Mucosa of stomach (tissue), 1 donor: ENCODE results near the gene SKAP2.

Source experiments
- H3K27me3 ChIP-seq: one replicate; pipeline ENCODE4 v1.7.0; 2013; ENCODE audit warnings: mild to moderate bottlenecking, low read length; ENCODE audit not compliant: control insufficient read depth, insufficient read depth
- H3K36me3 ChIP-seq: one replicate; pipeline ENCODE4 v1.7.0; 2013; ENCODE audit warnings: low read length; ENCODE audit not compliant: control insufficient read depth, insufficient read depth
- H3K4me1 ChIP-seq: one replicate; pipeline ENCODE4 v1.7.0; 2013; ENCODE audit warnings: mild to moderate bottlenecking, low read length; ENCODE audit not compliant: control insufficient read depth, insufficient read depth
- H3K4me3 ChIP-seq: one replicate; pipeline ENCODE4 v1.7.0; 2013; ENCODE audit warnings: low read length
- H3K9ac ChIP-seq: one replicate; pipeline ENCODE4 v1.7.0; 2013; ENCODE audit warnings: mild to moderate bottlenecking, low read length, moderate library complexity
- H3K9me3 ChIP-seq: one replicate; pipeline ENCODE4 v1.7.0; 2013; ENCODE audit warnings: mild to moderate bottlenecking, low read length, moderate library complexity; ENCODE audit not compliant: control insufficient read depth
- donor health status: Pancreatic carcinoma.

SKAP2 gene

DNA sequence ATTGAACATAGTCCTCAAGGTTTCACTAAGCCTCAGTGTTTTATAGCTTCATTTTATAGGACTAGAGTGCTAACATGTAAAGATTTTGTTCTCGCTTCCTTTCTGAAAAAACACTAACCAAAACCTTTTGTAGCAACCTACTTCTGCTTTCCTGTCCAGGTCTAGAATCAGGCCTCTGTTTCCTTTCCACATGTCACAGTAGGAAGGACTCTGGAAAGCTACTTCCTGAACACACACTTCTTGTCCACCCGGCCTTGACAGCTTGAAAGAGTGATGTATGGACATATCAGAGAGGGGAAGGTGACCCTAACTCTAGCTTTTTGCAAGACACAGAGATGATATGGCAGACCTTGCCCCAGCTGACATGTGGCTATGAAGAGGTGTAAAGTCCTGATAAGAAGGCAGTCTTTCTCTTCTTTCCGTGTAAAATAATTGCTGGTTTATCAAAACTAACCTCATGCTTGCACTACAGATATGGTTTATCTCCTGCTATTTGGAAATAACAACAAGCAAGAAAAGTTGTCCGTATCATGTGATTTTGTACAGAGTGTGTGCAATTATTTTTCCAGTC is 175.4 kb downstream of the SKAP2 start:
- Histone ChIP-seq H3K27me3 (peaks cover 7% of the 10 kb centered on the region), H3K36me3 (no peaks in the 10 kb centered on the region), H3K9ac (no peak overlapping the region), H3K9me3 (no peaks in the 10 kb centered on the region), H3K4me1 (peaks cover 9% of the 10 kb centered on the region), H3K4me3 (no peak overlapping the region)

DNA sequence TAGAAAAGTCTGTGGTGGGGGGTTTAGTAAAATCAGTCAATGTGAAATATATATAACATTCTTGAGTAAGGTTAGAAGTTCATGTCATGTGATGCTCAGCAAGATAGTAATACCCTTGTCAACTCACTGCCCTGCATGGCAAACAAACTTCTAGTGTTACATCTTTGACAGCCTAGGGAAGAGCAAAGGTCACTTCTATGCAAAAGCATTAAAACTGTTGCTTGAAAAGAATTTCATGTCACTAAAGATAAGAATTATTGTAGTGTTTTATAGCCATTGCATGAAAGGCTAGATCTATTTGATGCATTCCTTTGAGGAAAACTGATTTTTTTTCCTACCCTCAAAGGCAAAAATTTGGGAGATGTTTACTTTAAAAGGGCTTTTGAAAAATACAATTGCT is 176.0 kb downstream of the SKAP2 start:
- no peak overlapping the region for H3K4me3 ChIP-seq
- H3K4me1 ChIP-seq, result peaks cover 9% of the 10 kb centered on the region
- H3K27me3 ChIP-seq, result peaks cover 7% of the 10 kb centered on the region
- H3K9me3 ChIP-seq, result no peaks in the 10 kb centered on the region
- no peaks in the 10 kb centered on the region for H3K36me3 ChIP-seq
- H3K9ac ChIP-seq, result no peak overlapping the region

DNA sequence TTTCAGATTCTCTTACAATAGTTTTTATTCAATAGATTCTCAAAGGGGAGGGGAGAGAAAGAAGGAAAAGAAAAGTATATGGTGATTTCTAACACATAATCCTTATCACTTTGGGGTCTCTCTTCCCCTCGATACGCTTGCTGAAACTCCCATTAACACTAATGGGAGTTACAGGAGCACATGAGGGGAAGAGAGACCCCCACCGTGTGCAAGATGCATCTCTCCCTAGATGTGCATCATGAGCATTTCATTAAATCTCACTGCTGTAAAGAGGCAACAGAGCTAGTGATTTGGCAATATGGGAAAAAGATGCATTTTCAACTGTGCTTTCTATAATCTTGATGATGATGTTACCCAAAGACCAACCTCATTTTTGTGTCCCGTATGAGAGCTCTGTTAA is 177.4 kb downstream of the SKAP2 start:
- no peak overlapping the region for H3K4me3 ChIP-seq
- H3K9ac ChIP-seq, result no peak overlapping the region

DNA sequence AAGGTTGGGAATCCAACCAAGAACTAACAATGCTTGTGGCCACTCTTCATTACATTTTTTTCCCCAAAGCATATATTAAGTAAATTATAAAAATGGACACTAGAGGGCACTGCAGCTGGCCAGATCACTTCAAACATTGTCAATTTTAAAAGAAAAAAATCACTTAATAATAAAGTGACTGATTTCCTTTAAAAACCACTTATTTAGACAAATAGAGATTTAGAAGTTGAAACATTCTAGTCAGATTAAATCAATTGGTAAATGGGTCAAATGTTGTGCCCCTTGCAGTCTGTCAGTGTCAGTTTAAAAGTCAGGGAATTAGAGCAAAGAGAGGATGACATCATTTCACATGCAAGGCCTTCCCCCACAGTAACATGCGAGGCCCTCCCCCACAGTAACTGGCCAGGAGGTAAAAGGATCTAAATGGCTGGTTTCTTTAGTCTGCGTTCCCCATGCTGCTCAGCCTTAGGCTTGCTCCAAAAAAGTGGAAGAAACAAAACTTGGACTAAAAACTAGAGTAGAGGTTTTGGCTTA is 177.9 kb downstream of the SKAP2 start:
- peaks cover under 1% of the 10 kb centered on the region for H3K27me3 ChIP-seq
- H3K9ac ChIP-seq, result no peak overlapping the region
- no peak overlapping the region for H3K4me3 ChIP-seq
- H3K4me1 ChIP-seq, result peaks cover 17% of the 10 kb centered on the region
- H3K36me3 ChIP-seq, result no peaks in the 10 kb centered on the region
- no peaks in the 10 kb centered on the region for H3K9me3 ChIP-seq

More for the DNA sequence above, 177.4 kb downstream of the SKAP2 start:
- Histone ChIP-seq H3K27me3 (peaks cover 6% of the 10 kb centered on the region), H3K36me3 (no peaks in the 10 kb centered on the region), H3K9me3 (no peaks in the 10 kb centered on the region), H3K4me1 (peaks cover 17% of the 10 kb centered on the region)

DNA sequence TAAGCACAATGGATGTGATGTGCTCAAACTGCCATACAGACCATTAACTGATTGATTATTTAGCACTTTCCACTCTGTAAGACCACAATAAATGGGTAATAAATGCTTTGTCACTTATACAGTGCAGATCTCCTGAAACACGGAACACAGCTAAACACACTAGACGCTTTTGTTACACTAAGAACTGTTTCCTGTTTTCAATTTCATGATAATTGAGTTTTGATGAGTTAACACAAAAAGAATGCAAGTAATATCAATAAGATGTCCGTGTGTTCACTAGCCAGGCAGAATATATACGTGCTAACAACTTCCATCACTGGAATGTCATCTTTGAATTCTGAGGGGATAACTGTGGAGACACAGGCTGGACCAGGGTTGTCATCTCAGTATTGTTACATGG is 178.8 kb downstream of the SKAP2 start:
- no peaks in the 10 kb centered on the region for H3K27me3 ChIP-seq
- peaks cover 17% of the 10 kb centered on the region for H3K4me1 ChIP-seq
- H3K36me3 ChIP-seq, result no peaks in the 10 kb centered on the region
- no peak overlapping the region for H3K9ac ChIP-seq
- no peaks in the 10 kb centered on the region for H3K9me3 ChIP-seq
- H3K4me3 ChIP-seq, result no peak overlapping the region

DNA sequence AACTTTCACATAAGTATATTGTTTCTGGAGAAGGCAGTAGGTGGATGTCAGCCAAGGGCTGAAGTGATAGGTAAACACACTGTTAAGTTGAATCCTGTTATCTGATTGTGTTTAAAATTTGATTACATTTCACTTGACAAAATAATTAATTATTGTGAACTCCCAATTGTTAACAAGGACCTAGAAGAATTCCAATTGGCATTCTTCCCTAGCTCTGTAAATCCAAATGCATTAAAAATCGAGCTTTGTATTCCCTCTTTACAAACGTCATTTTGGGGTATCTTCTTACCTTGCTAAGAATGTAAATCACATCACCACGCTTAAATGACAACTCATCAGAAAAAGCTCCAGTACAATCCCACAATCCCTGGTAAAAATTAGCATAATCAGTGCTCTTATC is 179.9 kb downstream of the SKAP2 start:
- no peak overlapping the region for H3K9ac ChIP-seq
- H3K4me1 ChIP-seq, result peaks cover 16% of the 10 kb centered on the region

DNA sequence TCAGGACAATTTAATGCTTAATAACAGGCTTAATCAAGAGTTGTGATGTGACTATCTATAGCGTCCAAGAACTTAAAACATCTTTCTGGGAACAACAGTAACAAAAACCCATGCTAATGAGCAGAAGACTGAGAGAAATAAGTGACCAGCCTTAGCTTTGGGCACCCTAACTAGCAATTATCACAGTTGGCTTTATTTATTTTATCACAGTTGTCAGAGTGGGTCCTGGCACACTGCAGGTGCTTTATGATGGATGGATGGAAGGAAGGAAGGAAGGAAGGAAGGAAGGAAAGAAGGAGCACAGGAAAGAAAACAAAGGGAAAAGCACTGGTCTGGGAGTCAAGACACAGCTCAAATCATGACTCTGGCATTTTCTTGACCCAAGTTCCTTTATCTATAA is 181.1 kb downstream of the SKAP2 start:
- Histone ChIP-seq H3K36me3 (no peaks in the 10 kb centered on the region), H3K4me1 (peaks cover 8% of the 10 kb centered on the region), H3K9me3 (no peaks in the 10 kb centered on the region), H3K4me3 (no peak overlapping the region), H3K27me3 (no peaks in the 10 kb centered on the region), H3K9ac (no peak overlapping the region)

More for the DNA sequence above, 179.9 kb downstream of the SKAP2 start:
- Histone ChIP-seq H3K4me3 (no peak overlapping the region), H3K9me3 (no peaks in the 10 kb centered on the region), H3K36me3 (no peaks in the 10 kb centered on the region), H3K27me3 (no peaks in the 10 kb centered on the region)

DNA sequence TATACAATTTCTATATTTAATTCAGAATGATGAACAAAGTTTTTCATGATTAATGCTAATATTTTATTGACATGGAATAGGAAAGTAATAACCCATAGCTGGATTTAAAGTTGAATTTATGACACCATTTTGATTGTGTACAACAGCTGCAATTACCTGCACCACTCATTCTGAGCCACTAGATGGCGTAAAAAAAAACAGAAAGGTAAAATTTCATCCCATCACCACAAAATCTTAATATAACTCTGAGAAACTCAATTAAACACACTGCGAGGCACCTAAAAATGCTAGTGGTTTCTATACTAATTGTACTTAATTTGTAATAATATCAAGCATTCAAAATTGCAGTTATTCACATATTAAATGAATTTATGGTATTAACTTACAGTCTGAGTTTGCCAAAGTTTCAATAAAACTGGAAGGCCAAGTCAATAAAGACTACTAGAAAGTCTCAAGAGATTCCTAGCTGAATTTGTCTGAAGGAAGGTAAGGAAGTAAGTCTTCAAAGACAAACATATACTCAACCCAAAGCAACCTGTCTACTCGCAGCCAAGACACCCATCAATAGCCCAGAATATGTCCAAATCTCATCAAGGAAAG is 182.5 kb downstream of the SKAP2 start:
- H3K4me3 ChIP-seq, result no peak overlapping the region
- H3K9me3 ChIP-seq, result no peaks in the 10 kb centered on the region
- peaks cover 8% of the 10 kb centered on the region for H3K4me1 ChIP-seq
- no peak overlapping the region for H3K9ac ChIP-seq
- no peaks in the 10 kb centered on the region for H3K27me3 ChIP-seq
- H3K36me3 ChIP-seq, result no peaks in the 10 kb centered on the region

DNA sequence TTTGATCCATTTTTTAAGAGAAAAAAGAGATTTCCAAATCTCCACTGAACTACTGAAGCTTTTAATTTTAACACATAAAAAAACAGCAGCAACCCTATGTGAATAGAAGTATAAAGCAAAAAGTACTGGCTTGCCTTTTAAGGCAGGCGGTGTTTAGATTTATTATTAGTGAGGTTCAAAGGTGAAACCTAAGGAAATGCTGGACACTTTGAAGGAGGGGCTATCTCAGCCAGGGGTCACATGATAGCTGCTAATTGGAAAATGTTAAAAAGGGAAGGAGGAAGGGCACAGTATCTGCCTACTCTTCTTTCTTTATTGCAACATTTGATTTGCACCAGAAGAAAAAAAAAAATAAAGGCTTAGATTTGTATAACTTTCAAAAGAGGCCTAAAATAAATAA is 183.8 kb downstream of the SKAP2 start:
- Histone ChIP-seq H3K36me3 (no peaks in the 10 kb centered on the region), H3K4me3 (no peak overlapping the region), H3K27me3 (no peaks in the 10 kb centered on the region), H3K4me1 (peaks cover 8% of the 10 kb centered on the region), H3K9ac (no peak overlapping the region), H3K9me3 (no peaks in the 10 kb centered on the region)

DNA sequence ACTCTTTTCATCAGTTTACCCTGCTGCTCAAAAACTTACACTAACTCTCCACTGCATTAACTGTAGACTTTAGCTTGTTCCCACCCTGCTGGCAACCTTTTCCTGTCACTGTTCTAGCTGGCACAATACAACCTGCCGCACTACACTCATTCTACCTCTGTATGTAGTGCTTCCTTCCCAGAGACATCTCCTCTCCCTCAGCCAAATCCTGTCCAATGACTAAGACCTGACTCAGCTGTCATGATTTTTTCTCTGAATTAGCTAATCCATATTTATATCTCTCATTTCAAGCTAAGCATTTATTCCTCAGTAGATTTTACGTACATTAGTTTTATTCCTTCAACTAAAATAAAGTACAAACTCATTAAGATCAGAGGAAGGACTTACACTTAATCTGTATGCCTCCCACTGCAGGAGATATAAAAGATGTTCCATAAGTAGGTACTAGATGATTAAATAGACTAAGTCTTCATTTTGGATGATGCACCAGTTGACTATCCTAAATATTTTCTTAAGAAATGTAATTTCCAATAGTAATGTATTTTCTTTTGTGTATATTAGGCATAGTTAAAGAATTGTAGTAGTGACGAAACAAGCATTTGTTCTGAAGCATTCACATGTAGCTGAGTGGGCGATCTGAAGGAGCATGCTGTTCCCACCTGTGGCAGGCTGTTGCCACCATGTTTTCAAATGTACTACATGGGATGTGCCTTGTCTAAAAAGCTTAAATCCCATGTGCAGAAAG is 189.1 kb downstream of the SKAP2 start:
- Histone ChIP-seq H3K27me3 (no peaks in the 10 kb centered on the region), H3K9me3 (no peaks in the 10 kb centered on the region), H3K4me1 (no peaks in the 10 kb centered on the region), H3K36me3 (no peaks in the 10 kb centered on the region), H3K9ac (no peak overlapping the region), H3K4me3 (no peak overlapping the region)

DNA sequence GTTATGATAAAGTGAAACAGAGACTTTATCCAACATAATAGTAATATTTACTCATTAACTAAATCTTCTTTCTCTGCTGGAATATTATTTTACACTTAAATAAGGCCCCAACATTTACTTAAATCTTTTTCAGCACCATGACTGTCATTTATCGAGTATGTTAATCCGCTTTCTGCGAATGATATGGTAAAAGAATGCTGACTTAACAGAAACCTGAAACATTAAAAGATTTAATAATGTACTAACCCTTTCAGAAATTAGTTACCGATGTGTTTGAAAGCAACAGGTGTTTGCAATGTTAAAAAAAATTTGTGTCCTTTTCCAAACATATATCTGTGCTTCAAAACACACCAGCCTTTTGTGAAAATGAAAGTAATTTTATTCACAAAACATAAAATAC is 190.5 kb downstream of the SKAP2 start:
- H3K27me3 ChIP-seq, result no peaks in the 10 kb centered on the region
- H3K9me3 ChIP-seq, result no peaks in the 10 kb centered on the region
- H3K4me3 ChIP-seq, result no peak overlapping the region
- H3K4me1 ChIP-seq, result no peaks in the 10 kb centered on the region
- no peak overlapping the region for H3K9ac ChIP-seq
- no peaks in the 10 kb centered on the region for H3K36me3 ChIP-seq

DNA sequence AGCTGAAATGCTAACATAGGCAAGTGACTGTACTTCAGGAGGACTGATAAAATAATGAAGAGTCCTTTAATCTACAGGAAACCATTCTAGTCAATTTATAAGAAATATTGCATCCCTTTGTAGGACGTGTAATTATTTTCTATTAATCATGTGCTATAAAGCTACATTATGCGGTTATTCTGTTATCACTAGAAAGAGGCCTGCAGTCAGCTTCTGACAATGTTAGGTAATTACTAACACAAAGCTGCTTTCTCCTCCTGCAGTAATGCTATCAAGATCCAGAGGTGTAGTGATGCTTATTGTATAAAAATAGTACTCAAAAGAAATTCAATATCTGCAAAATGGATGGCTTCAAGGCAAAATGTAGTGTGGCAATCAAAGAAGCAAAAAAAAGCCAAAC is 191.1 kb downstream of the SKAP2 start:
- Histone ChIP-seq H3K4me3 (no peak overlapping the region), H3K4me1 (no peaks in the 10 kb centered on the region), H3K9ac (no peak overlapping the region), H3K27me3 (no peaks in the 10 kb centered on the region), H3K9me3 (no peaks in the 10 kb centered on the region), H3K36me3 (no peaks in the 10 kb centered on the region)
